ENCODE measurements around the gene SLC22A31. TPM values are rescaled to one million over a fixed set of nuclear protein-coding genes. Genes with fewer than 3 reads are reported as not detected.
"Not testable (repeated sequence)": the region's sequence is repeated elsewhere in the genome, so short reads cannot be mapped to it uniquely, and the experiment has no call there.

The SLC22A31 gene
- total RNA-seq, 1 donor: not detected

- DNase-seq (ENCODE audit: low read depth in 2 of 3, low spot score in 2 of 3): no peak
These were observed 6.6 kb downstream of the SLC22A31 start for GRCh38 chr16:89193576-89194293.

- peak in 2 of 3 donors; percentile 66 to 82 for DNase-seq (ENCODE audit: low read depth in 2 of 3, low spot score in 2 of 3)
These were observed 7.3 kb downstream of the SLC22A31 start for GRCh38 chr16:89192956-89193575.

- DNase-seq (ENCODE audit: low read depth in 2 of 3, low spot score in 2 of 3): peak; percentile 74 to 87 (median 84)
These were observed 8.0 kb downstream of the SLC22A31 start for GRCh38 chr16:89192186-89192955.

GRCh38 chr16:89191901-89192185, 8.5 kb downstream of the SLC22A31 start:
- DNase-seq (ENCODE audit: low read depth in 2 of 3, low spot score in 2 of 3): no peak

GRCh38 chr16:89191033-89191900, 9.1 kb downstream of the SLC22A31 start:
- no peak for DNase-seq (ENCODE audit: low read depth in 2 of 3, low spot score in 2 of 3)

GRCh38 chr16:89190150-89190958, 10.0 kb downstream of the SLC22A31 start:
- DNase-seq (ENCODE audit: low read depth in 2 of 3, low spot score in 2 of 3): no peak

- DNase-seq (ENCODE audit: low read depth in 2 of 3, low spot score in 2 of 3): no peak
These were observed 10.8 kb downstream of the SLC22A31 start for GRCh38 chr16:89189358-89190025.

GRCh38 chr16:89188471-89189357, 11.6 kb downstream of the SLC22A31 start:
- DNase-seq (ENCODE audit: low read depth in 2 of 3, low spot score in 2 of 3): not testable (repeated sequence)

- DNase-seq (ENCODE audit: low read depth in 2 of 3, low spot score in 2 of 3): peak in 1 of 3 donors; percentile 37
These were observed 12.5 kb downstream of the SLC22A31 start for GRCh38 chr16:89187770-89188392.

GRCh38 chr16:89187032-89187769, 13.1 kb downstream of the SLC22A31 start:
- peak in 1 of 3 donors; percentile 73 for DNase-seq (ENCODE audit: low read depth in 2 of 3, low spot score in 2 of 3)

- not testable (repeated sequence) for DNase-seq (ENCODE audit: low read depth in 2 of 3, low spot score in 2 of 3)
These were observed 13.7 kb downstream of the SLC22A31 start for GRCh38 chr16:89186593-89187031.

GRCh38 chr16:89185887-89186592, 14.3 kb downstream of the SLC22A31 start:
- DNase-seq (ENCODE audit: low read depth in 2 of 3, low spot score in 2 of 3): not testable (repeated sequence)

- peak in 1 of 3 donors; percentile 70 for DNase-seq (ENCODE audit: low read depth in 2 of 3, low spot score in 2 of 3)
These were observed 15.2 kb downstream of the SLC22A31 start for GRCh38 chr16:89184933-89185794.

GRCh38 chr16:89184677-89184932, 15.7 kb downstream of the SLC22A31 start:
- DNase-seq (ENCODE audit: low read depth in 2 of 3, low spot score in 2 of 3): no peak

- DNase-seq (ENCODE audit: low read depth in 2 of 3, low spot score in 2 of 3): no peak
These were observed 16.2 kb downstream of the SLC22A31 start for GRCh38 chr16:89183975-89184676.

Measured in hematopoietic multipotent progenitor cell (in vitro differentiated cells).